HFFc6 (cell line): Measurements from ENCODE around the gene DENND1B. TPM values are rescaled to one million over a fixed set of nuclear protein-coding genes. Genes with fewer than 3 reads are reported as not detected.

Experiments
- DNase-seq: peaks from one replicate; pipeline ENCODE4 v3.0.0-alpha.2; 2018
- H3K27ac Mint-ChIP-seq: 2 replicates; pipeline ENCODE4 v1.8.0; 2020; ENCODE audit warnings: mild to moderate bottlenecking, mixed read lengths
- H3K27me3 Mint-ChIP-seq: 2 replicates; pipeline ENCODE4 v1.8.0; 2021; ENCODE audit warnings: mild to moderate bottlenecking, moderate library complexity, mixed read lengths; ENCODE audit not compliant: insufficient read depth
- H3K36me3 Mint-ChIP-seq: 2 replicates; pipeline ENCODE4 v1.8.0; 2021; ENCODE audit warnings: low read depth, mixed read lengths
- H3K4me1 Mint-ChIP-seq: 2 replicates; pipeline ENCODE4 v1.8.0; 2020; ENCODE audit warnings: low read depth, mixed read lengths
- H3K4me3 Mint-ChIP-seq: 2 replicates; pipeline ENCODE4 v1.8.0; 2020; ENCODE audit warnings: mild to moderate bottlenecking, moderate library complexity, mixed read lengths
- H3K9me3 Mint-ChIP-seq: 2 replicates; pipeline ENCODE4 v1.8.0; 2020; ENCODE audit warnings: mild to moderate bottlenecking, mixed read lengths
- CTCF ChIP-seq: fragments of 200-600 bp; sonication (generic); IDR thresholded peaks from 2 replicates; pipeline ENCODE4 v1.5.0; 2021; ENCODE audit warnings: antibody characterized with exemption, mild to moderate bottlenecking
- total RNA-seq, 6 experiments: library from RNA; stranded (reverse); fragmentation: NEBNext Ultra II Directional; extraction: Animal tissue kit (Norgen Biotek cat#: 25700); gene quantifications; 2 replicates in 1 of 6; 3 replicates in 5 of 6; pipeline ENCODE4 v1.2.3, GENCODE V29; 2021

Gene DENND1B
- total RNA-seq, 6 experiments from 2014 or later, result 6.4 to 9.0 (median 7.7) TPM

- Mint-ChIP-seq H3K27me3 (peaks cover 1% of the 10 kb centered on the region; the same call in 1 of the 2 replicates), H3K4me1 (peaks cover 70% of the 10 kb centered on the region), H3K4me3 (peak overlapping the region; percentile 33), H3K36me3 (no peaks in the 10 kb centered on the region), H3K9me3 (no peaks in the 10 kb centered on the region), H3K27ac (peak overlapping the region; percentile 92)
- DNase-seq, result no peak
- TF ChIP-seq CTCF, result no peak
Observed at GRCh38 chr1:197782722-197783360, 7.6 kb upstream of the DENND1B start.

- no peak for TF ChIP-seq CTCF
Observed at GRCh38 chr1:197781968-197782721, 6.9 kb upstream of the DENND1B start.

GRCh38 chr1:197779921-197780320, 4.6 kb upstream of the DENND1B start:
- Mint-ChIP-seq H3K36me3 (no peaks in the 10 kb centered on the region), H3K27me3 (peaks cover 3% of the 10 kb centered on the region), H3K4me1 (peaks cover 62% of the 10 kb centered on the region), H3K4me3 (no peak overlapping the region), H3K27ac (no peak overlapping the region), H3K9me3 (no peaks in the 10 kb centered on the region)
- no peak for DNase-seq
- no peak for TF ChIP-seq CTCF

More at GRCh38 chr1:197781968-197782721, 6.9 kb upstream of the DENND1B start:
- DNase-seq, result peak; percentile 48
- no peaks in the 10 kb centered on the region for H3K36me3 Mint-ChIP-seq
- H3K27me3 Mint-ChIP-seq, result peaks cover 1% of the 10 kb centered on the region; the same call in 1 of the 2 replicates
- H3K27ac Mint-ChIP-seq, result peak overlapping the region; percentile 92
- peaks cover 63% of the 10 kb centered on the region for H3K4me1 Mint-ChIP-seq
- H3K9me3 Mint-ChIP-seq, result no peaks in the 10 kb centered on the region
- H3K4me3 Mint-ChIP-seq, result peak overlapping the region; percentile 33

- peak overlapping the region; percentile 2; the same call in 1 of the 2 replicates for H3K27ac Mint-ChIP-seq
- peak overlapping the region; percentile 41 for H3K4me3 Mint-ChIP-seq
- H3K4me1 Mint-ChIP-seq, result peaks cover 66% of the 10 kb centered on the region
- H3K36me3 Mint-ChIP-seq, result no peaks in the 10 kb centered on the region
- TF ChIP-seq CTCF, result no peak
- H3K9me3 Mint-ChIP-seq, result no peaks in the 10 kb centered on the region
- DNase-seq, result no peak
- H3K27me3 Mint-ChIP-seq, result peaks cover 3% of the 10 kb centered on the region
Observed at GRCh38 chr1:197778366-197778945, 3.2 kb upstream of the DENND1B start.

- no peak for TF ChIP-seq CTCF
- H3K27ac Mint-ChIP-seq, result peak overlapping the region; percentile 95
- DNase-seq, result peak; percentile 89
- peak overlapping the region; percentile 82; the same call in 1 of the 2 replicates for H3K4me3 Mint-ChIP-seq
- H3K36me3 Mint-ChIP-seq, result peaks cover 8% of the 10 kb centered on the region; the same call in 1 of the 2 replicates
- peaks cover 63% of the 10 kb centered on the region for H3K4me1 Mint-ChIP-seq
- H3K9me3 Mint-ChIP-seq, result no peaks in the 10 kb centered on the region
- H3K27me3 Mint-ChIP-seq, result peaks cover 1% of the 10 kb centered on the region; the same call in 1 of the 2 replicates
Observed at GRCh38 chr1:197776351-197777105, 1.2 kb upstream of the DENND1B start.
